Renal cortical epithelial cell (primary cell): ENCODE data around the gene MCOLN1. TPM values are rescaled to one million over a fixed set of nuclear protein-coding genes. Genes with fewer than 3 reads are reported as not detected.

Experiments
- DNase-seq: peaks from one replicate; pipeline ENCODE4 v3.0.0-alpha.2; 2011; ENCODE audit warnings: low read depth
- total RNA-seq: library from RNA; depleted of rRNA; stranded (reverse); fragments of >200 nt; gene quantifications from 2 replicates; pipeline ENCODE4 v1.2.3, GENCODE V29; 2014

Gene MCOLN1
- 3.1 and 5.7 TPM in 2 replicates for total RNA-seq

DNA sequence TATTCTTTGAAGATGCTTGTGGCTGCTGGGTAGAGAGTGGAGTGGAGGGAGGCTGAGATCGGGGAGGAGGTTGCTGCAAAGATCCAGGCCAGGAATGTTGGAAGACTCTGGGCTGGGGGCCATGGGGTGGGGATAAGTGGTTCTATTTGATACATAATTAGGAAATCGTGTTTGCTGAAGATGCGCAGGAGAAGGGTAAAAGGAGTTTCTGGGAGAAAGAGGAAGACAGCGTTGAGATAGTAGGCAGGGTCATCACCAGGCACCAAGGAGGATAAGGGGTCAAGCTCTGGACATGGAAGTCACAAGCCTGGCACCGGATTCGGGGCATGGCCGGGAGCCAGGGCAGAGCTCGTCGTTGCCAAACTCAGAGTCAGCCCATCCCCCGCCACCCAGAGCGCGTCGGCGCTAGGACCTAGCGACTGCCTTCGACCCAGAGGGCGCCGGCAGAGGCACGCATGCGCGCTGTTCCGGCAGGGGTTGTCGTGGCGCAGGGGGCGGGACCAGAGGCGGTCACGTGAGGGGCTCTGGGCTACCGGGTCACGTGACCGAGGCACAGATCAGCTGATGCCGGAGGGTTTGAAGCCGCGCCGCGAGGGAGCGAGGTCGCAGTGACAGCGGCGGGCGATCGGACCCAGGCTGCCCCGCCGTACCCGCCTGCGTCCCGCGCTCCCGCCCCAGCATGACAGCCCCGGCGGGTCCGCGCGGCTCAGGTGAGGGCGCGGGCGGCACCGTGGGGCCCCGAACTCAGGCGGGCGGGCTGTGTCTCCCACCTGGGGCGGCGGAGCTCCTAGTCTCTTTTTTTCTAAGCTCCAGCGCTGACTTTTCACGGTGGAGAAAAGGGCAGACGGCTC lies at the start of gene MCOLN1:
MCOLN1 (plus strand) TSS at position 553 of the 851 bp plus-strand sequence; CDS start at position 680, 127 bp downstream.
- DNase-seq, result peak; percentile 86

DNA sequence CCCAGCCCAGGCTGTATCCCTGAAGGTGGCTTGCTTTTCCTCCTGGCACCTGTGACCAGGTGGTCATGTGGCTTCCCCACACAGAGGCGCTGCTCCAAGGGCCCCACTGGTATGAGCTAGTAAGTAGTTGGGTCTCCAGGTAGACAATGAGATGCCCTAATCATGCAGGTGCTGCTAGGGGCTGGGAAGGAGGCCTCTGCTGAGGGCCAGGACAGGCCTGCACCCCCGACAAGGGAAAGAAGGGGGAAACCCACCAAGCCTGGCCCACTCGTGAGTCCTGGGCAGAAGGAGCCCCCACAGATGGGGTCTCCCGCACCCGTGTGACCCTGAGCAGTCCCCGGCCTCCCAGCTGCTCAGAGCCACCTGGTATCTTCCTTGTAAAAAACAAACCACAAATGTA lies 46.8 kb upstream of the MCOLN1 start:
- DNase-seq, result no peak

DNA sequence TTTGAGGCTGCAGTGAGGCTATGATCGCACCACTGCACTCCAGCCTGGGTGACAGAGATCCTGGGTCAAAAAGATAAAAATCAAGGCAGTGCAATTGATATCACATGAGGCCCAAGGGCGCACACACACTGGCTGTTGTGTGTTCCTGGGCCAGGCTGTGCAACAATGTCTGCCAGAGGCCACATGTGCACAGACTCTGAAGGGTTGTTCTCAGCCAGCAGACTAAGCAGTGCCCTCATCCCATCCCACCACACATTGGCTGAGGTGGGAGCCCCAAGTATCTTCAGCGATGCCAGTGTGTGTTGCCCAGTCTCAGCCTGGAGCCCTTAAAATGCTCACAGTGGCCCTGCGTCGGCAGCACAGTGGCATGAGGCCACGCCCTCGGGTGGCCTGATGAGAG lies 46.2 kb upstream of the MCOLN1 start:
- DNase-seq, result no peak

DNA sequence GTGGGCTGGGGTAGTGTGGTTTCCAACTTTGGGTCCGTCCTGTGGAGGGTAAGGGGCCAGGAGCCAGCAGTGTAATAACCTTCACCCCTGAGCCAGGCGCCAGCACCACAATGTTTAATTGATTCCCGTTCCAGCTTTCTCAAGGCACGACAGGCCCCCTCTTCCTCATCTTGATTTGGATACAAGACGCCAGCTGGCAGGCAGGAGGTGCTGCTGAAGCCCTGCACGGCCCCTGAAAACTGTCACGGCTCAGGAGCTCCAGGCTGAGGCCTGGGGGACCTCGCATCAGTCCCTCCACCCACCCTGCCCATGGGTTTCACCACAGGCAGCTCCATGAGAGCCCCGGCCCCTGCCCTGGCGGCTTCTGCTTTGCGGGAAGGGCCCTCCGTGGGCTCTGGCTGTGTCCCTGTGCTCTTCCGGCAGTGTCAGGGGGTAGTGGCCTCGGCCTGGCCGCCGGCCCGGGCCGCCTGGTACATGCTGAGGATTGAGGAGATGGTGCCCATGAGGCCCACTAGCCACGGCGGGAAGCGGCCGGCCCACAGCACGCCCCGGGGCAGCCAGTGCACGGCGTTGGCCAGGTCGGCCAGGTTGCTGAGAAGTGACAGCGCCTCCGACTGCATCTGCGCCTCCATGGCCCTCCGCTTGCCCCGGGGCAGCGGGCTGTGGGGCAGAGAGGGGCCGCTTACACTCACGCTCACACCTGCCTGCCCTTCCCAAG lies 45.5 kb upstream of the MCOLN1 start:
- no peak for DNase-seq

DNA sequence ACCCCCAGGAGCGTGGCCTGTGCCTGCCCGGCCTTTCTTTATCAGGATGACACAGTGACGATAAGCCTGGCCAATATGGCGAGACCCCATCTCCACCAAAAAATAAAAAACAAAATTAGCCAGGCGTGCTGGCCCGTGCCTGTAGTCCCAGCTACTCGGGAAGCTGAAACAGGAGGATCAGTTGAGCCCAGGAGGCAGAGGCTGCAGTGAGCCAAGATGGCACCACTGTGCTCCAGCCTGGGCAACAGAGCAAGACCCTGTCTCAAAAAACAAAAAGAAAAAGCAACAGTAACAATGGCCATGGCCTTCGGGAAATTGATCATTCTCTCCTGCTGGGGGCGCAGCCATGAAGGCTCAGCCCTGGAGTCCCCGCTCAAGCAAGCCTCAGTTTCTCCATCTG lies 44.7 kb upstream of the MCOLN1 start:
- no peak for DNase-seq

DNA sequence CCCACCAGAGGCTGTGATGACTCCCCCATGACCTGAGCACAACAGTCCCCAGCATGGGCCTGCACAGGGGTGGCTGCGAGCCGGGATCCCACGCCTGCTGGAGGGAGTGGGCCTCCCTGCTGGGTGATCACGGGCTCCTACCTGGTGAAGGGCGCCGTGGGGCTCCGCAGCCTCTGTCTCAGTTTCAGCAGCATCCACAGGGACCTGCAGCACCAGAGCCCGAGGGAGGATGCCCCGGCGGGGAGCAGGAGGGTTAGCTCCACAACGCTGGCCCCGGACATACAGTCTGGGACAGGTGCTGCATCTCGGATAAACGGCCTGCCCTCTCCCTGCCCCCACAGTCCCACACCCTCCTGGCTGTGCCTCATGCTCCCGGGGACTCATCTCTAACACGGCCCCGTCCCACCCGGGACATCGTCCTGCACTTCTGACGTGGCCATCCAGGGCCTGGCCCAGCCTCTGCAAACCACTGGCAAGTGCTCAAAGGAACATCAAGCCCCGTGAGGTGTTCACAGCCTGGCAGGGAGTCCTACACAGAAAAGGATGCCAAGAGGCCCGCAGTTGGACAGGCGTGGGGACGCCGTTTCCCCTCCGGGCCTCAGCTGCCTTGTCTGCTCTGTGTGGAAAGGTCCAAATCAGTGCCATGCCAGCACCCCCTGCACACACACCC lies 44.1 kb upstream of the MCOLN1 start:
- no peak for DNase-seq

DNA sequence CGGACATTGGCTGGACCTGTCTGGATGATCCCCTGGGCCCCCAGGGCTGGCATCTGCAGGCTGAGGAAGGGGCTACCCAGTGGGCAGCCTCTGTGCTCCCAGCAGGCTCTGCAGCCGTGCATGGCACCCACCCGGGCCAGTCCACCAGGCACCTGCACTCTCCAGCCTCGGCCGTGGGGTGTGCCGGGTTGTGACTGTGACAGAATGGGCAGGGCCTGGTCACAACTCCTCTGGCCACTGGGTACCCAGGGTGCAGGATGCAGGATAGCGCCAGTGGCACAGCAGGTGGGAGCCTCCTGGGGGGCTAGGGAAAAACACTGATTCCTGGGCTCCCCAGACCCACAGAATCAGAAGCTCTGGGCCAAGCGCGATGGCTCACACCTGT lies 43.6 kb upstream of the MCOLN1 start:
- no peak for DNase-seq

DNA sequence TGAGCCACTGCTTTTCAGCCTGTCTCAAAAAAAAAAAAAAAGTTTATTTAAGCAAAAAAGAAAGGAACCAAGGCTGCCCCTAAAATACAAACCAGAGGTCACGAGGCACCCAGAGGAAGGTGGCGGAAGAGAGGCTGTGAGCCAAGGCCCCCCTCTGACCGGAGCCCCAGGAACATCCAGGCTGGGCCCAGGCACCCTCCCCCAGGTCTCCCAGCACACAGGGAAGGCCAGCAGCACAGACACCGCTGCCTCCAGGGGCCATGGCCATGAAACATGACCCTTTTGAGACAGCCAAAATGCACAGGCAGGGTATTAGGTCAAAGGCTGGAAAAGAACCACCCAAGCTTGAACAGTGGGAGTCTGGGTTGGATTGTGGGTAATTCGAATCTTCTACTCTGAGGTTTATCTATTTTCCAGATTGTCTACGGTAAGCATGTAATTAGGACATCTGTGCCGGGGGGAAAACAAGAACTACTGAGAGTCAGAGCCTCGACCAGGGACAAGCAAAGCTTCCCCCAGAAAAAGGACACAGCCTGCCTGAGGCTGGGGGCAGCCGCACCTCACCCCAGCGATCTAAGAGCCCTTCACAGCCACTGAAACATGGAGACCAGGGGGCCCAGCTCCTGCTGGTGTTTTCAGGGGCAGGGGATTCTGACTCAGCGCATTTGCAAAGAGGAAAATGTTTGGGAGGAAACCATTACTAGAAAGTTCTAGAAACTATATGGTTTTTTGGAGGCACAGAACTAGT lies 42.0 kb upstream of the MCOLN1 start:
- no peak for DNase-seq

DNA sequence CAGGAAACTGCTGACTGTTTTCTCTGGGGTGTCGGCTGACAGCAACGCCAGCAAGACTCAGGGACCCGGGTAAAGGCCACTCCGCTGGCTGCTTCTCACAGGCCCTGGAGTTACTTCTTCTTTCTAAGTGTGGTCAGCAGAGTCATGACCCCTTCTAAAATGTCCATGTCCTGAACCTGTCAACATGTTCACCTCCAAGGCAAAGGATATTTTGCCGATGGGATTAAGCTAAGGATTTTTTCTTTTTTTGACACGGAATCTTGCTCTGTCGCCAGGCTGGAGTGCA lies 41.5 kb upstream of the MCOLN1 start:
- DNase-seq, result no peak

DNA sequence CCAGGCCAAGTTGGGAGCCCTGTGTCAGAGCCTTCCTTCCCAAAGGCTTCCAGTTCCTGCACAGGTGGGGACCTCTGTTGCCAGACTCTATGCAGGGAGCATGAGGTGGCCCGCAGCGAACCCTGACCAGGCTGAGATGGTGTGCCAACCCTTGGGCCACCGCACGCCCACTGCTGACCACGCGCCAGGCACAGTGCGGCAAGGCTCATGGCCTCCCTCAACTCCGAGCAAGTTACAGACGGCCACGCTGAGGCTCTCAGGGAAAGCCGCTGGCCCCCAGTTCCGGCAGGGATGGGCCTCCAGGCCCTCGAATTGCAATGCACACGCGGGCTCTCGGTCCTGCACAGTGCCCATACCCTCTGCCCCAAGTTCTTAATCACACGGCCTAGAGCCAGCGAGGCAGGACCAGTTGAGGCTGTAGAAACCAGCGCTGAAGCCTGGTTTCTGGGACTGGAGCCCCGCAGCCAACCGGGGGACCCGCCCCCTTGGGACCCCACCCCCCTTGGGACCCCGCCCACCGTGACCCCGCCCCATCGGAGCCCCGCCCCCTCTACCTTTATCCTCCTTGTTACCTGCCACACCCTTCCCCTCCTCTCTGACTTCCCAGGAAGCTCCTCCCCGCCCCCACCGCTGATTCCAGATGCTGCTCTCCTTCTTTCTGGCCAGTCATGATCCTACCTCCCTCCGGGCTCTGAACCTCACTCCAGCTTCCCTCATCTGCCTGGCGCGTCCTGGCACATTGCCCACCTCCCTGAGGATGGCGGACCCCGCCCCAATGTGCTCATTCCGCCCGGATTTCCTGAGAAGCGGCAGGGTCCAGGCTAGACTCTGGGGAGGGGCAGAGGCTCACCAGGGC lies 39.6 kb upstream of the MCOLN1 start:
- DNase-seq, result no peak

DNA sequence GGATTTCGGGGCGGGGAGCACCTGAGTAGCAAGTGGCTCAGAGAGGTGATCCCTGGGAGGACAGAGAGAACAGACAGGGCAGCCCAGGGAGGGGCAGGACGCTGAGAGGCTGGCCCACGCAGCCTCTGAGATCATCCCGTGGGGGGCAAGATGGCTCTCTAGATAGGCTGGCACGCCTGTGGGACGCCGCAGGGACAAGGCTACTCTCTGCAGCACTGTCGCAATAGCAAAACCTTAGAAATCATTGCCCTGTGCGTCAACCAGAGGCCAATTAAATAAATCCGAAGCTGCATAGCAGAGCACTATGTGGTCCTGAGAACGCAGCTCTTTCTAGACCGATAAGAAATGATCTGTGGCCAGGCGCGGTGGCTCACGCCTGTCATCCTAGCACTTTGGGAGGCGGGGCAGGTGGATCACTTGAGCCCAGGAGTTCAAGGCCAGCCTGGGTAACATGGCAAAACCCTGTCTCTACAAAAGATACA lies 38.7 kb upstream of the MCOLN1 start:
- no peak for DNase-seq

DNA sequence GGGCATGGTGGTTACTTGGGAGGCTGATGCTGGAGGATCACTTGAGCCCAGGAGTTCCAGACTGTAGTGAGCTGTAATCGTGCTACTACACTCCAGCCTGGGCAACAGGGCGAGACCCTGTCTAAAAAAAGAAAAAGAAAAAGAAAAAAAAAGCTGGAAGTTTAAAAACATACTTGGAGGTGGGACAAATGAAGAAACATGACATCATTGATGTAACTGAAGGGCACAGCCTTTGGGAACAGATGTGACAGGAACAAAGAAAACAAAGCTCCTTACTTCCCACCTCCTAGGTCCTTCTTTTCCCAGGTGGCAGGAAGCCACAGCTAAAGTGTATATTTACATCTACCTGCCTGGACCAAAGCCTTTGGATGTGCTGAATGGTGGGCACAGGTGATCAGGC lies 35.5 kb upstream of the MCOLN1 start:
- DNase-seq, result no peak

DNA sequence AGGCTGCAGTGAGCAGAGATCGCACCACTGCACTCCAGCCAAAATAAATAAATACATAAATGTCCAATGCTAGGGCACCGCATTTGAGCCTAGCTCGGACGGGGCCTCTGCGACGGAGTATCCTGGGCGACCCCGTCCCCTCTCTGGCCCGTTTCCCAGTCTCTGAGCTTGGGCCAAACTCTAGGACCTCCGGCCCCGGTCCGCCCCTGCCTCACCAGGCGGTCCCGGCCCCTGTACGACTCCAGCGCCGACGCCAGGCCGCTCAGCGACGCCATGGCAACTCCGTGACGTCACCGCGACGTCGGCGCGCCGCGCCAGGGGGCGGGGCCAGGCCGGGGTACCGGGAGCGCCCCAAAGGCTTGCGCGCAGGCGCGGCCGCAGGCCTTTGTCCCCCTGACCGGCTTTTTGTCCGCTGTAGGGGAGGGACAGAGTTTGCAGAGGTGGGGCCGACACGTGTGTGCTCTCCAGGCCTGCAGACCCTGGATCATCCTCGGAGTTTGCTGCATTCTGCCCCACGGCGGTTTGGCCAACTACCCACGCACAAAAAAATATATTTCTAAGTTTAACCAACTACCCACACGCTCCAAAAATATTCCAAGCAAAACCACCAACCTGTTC lies 33.6 kb upstream of the MCOLN1 start, which contains the start of gene PEX11G:
PEX11G (minus strand) TSS at position 300 of the 618 bp plus-strand sequence; CDS start at position 275, 25 bp downstream.
- peak; percentile 62 for DNase-seq

DNA sequence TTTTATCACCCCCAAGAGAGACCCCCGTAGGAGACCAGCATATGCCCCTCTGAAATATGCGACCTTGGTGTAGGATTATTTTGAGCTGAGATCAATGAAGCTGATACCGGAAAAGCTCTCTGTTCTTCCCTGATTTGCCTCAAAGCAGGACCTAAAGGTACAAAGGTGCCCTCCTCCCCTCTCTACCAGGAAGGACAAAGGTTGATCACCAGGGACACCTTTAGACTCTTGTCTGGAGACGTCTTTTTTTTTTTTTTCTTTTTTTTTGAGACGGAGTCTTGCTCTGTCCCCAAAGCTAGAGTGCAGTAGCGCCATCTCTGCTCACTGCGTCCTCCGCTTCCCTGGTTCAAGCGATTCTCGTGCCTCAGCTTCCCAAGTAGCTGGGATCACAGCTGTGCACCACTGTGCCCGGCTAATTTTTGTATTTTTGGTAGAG lies 32.8 kb upstream of the MCOLN1 start:
- DNase-seq, result no peak

DNA sequence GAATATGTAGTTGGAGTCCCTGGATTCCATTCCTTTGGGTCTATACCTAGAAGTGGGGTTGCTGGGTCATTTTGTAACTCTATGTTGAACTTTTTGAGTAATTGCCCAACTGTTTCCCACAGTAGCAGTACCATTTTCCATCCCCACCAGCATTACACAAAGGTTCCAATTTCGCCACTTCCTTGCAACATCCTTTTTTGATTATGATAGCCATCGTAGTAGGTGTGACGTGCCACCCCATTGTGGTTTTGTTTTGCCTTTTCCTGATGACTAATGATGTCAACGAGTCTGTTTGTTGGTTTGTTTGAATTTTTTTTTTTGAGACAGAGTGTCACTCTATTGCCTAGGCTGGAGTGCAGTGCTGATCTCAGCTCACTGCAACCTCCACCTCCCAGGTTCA lies 30.3 kb upstream of the MCOLN1 start:
- DNase-seq, result no peak

DNA sequence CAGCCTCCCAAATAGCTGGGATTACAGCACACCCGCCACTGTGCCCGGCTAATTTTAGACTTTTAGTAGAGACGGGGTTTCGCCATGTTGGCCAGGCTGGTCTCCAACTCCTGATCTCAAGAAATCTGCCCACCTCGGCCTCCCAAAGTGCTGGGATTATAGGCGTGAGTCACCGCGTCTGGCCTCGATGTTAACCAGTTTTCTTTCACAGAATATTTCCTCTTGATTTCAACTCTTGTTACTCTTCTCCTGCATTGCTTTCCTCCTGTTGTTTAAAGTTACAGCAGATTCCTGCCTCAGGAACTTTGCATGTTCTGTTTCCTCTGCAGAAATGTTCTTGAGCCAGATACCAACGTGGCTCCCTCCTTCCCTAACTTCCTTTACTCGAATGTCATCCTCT lies 29.9 kb upstream of the MCOLN1 start:
- no peak for DNase-seq

DNA sequence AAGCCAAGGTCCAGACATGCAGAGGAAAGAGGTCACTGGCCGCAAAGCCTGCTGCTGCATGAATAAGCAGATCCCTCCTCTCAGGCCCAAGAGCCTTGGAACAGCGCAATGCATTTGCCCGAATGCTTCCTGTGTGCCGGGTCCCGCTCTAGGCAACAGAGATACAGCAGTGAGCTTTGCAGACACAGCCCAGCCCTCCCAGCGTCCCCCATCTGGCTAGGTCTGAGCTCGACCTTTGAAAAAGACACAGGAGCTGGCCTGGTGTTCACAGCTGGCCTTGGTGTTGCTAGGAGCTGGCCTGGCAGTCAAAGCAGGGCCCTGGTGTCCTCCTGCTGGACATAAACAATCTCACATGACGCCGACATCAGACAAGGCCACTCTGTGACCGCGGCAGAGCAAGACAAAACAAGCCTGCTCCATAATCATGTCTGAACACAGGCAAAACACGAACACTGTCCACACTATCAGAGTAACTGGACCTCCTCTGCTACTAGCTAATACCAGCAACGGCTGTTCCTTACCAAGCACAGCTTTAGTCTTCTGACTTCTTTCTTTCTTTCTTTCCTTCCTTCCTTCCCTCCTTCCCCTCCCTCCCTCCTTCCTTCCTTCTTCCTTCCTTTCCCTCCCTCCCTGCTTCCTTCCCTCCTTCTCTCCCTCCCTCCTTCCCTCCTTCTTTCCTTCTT lies 27.9 kb upstream of the MCOLN1 start:
- DNase-seq, result peak; percentile 23

DNA sequence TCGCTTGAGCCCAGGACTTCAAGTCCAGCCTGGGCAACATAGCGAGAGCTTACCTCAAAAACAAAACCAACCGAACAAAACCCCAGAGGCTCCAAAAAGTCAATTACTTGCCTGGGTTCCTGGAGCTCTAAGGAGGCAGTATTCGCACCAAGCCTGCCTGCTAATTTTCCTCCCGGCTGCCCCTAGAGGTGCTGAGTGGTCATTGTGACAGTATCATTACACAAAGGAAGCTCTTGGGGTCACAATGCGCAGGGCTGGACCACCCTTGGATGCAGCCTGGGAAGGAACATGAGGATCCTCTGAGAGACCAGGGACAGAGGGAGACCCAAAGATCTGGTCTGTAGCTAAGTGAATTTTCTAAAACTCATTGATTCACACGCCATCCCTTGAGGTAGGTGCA lies 25.1 kb upstream of the MCOLN1 start:
- no peak for DNase-seq

DNA sequence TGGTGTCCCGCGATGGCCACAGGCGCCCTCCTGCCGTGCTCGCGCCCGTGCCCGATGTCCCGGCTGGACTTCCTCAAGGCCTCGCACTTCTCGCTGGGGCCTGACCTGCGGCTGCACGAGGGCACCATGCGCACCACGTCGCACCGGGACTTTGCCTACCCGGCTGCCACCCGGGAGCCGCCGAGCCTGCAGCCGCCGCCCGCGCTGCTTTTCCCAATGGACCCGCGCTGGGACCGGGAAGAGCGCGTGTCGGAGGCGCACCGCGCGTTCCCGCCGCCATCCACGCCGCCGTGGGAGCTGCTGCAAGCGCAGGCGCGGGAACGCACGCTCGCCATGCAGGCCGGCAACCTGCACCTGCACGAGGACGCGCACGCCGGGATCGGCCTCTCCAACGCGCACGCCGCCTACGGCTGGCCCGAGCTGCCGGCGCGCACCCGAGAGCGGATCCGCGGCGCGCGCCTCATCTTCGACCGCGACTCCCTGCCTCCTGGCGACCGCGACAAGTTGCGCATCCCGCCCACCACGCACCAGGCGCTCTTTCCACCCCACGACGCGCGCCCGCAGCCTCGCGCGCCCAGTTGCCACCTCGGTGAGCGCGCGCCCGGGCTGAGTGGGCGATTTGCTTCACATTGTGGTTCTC lies 21.5 kb upstream of the MCOLN1 start:
- DNase-seq, result no peak
